ENCODE results near the gene SKIL.

SKIL gene

DNA sequence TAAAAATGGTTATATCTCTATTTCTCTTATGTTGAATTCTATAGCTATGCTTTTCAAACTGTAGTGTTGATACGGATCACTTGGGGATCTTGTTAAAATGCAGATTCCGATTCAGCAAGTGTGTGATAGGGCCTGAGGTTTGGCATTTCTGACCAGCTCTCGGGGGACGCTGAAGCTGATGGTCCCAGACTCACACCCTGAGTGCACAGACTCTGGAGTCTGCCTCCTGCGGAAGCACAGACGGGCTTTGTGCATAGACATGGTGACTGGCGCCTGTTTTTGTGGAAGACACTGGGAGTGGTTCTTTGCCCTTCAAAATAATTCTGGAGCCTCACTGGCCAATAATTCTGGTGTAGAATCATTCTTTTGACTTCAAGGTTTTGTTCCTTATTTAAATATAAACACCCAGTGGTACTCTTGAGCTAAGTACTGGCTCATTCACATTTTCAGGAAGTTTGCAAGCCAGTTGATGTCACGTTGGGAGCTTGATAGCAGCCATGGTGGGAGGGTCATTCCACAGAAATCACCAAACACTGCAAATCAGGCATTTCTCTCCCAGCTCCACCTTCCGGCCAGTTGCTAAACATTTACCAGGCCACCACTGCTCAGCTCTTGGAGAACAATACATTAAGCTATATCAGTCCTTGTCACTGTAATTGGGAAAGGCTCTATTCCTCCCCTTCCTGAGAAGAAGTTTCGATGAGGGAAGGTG lies 80.3 kb downstream of the SKIL start:
- no peak for DNase-seq (ENCODE audit: low read depth)

DNA sequence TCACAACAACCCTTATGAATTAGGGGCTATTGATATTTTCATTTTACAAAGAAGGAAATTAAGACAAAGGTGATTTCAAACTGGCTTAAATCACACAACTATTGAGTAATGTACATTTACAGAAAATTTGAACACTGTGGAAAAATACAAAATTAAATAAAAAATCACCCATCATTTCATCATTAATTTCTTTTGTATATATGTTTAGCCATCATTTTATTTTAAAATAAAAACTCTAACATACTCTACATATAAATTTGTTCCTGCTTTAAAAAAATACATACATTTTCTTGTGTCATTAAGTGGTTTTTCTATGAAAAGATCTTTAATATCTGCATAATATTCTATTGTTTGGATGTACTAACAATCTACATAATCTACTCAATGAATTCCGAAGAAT lies 81.3 kb downstream of the SKIL start:
- DNase-seq (ENCODE audit: low read depth): no peak

DNA sequence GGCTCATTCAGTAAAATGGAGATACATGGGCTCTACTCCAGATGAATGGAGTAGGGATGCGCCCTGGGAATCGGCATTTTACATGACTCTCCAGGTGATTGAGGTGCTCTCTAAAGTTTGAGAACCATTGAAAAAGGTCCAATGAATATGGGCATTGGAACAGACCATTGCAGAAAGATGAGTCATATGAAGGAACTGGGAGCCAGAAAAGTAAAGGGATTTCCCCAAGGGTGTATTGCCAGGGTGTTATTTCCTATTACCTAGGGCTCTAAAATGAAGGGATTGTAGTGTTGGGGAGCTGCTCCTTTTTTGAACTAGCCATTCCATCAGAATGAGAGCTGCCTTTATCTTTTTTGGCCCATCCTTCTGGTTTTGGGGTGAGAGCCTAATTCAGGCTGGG lies 82.8 kb downstream of the SKIL start:
- no peak for DNase-seq (ENCODE audit: low read depth)

DNA sequence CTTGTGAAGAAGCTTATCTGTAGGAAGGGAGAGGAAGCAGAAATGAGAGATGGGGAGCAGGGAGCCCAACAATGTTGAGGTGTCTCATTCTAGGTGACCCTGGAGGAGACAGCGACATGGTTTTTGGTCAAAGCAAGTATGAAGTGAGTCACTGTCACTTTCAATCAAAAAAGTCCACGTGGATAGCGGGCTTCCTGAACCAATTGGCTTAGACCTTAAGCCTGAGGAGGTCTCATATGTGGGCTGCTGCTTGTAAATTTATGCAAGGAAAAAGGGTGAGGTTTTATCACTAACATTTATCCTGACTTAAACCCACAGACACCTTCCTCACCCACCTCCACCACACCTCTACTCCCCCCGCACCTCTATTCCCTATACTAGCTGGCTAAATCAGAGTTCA lies 83.9 kb downstream of the SKIL start:
- no peak for DNase-seq (ENCODE audit: low read depth)

DNA sequence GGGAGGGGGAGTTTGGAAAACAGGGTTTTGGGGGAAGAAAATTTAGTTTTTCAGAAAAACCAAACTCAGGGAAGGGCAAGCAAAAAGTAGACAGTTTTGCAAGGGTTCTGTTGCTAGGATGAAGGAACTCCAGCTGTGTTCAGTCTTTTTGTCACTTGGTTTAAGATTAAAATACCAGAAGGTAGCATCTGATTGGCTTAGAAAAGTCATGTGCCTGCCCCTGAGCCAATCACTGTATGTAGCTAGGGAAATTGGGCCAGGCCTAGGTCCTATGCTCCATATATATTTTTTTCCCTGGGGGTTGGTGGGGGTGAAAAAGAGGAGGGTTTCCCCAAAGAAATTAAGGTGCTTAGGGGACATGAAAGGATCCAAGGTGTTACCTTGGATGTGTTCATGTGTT lies 85.4 kb downstream of the SKIL start:
- no peak for DNase-seq (ENCODE audit: low read depth)

DNA sequence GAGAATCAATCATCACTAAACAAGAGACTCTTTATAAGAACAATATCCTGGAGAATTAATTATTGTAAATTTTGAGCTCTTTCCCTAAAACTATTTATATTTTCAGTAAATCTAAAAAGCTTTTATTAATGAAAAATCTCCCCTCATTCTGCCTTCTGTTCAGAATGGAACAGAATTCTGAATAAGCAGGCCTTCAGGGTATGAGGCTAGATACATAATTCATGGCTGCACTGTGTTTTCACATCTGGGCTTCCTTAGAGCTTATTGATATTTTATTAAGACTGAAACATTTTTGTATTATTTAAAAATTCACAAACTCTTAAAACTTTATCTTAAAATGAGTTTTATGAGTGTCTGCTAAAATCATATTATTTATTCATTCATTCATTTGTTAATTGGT lies 85.9 kb downstream of the SKIL start:
- no peak for DNase-seq (ENCODE audit: low read depth)
